Stimulated activated CD8-positive, alpha-beta memory T cell treated with anti-CD3 and anti-CD28 coated beads, Interleukin-7, amount 100 ng/mL, for 4 hours (primary cell): ENCODE measurements around the gene GALNTL6.
"Not testable (repeated sequence)": the region's sequence is repeated elsewhere in the genome, so short reads cannot be mapped to it uniquely, and the experiment has no call there.

Experiments used
- DNase-seq, 2 donors: peaks; one replicate each; pipeline ENCODE4 v3.0.0-alpha.2; 2020; ENCODE audit warnings: low read depth in 2 of 2

The GALNTL6 gene

GRCh38 chr4:172390331-172390730 is 577.1 kb downstream of the GALNTL6 start:
- DNase-seq = no peak

GRCh38 chr4:172392741-172393140 is 579.5 kb downstream of the GALNTL6 start:
- DNase-seq = no peak

- no peak for DNase-seq
Measured at GRCh38 chr4:172393220-172393619, 580.0 kb downstream of the GALNTL6 start.

GRCh38 chr4:172404676-172405075 is 591.5 kb downstream of the GALNTL6 start:
- no peak for DNase-seq

- no peak for DNase-seq
Measured at GRCh38 chr4:172410363-172410762, 597.2 kb downstream of the GALNTL6 start.

GRCh38 chr4:172411149-172411548 is 597.9 kb downstream of the GALNTL6 start:
- no peak for DNase-seq

- no peak for DNase-seq
Measured at GRCh38 chr4:172412851-172413580, 599.8 kb downstream of the GALNTL6 start.

GRCh38 chr4:172428979-172429378 is 615.8 kb downstream of the GALNTL6 start:
- DNase-seq = not testable (repeated sequence)

- no peak for DNase-seq
Measured at GRCh38 chr4:172480471-172480870, 667.3 kb downstream of the GALNTL6 start.

- DNase-seq = no peak
Measured at GRCh38 chr4:172481802-172482508, 668.8 kb downstream of the GALNTL6 start.

GRCh38 chr4:172485007-172485406 is 671.8 kb downstream of the GALNTL6 start:
- DNase-seq = no peak

- DNase-seq = no peak
Measured at GRCh38 chr4:172486531-172486930, 673.3 kb downstream of the GALNTL6 start.

- DNase-seq = no peak
Measured at GRCh38 chr4:172489861-172490260, 676.7 kb downstream of the GALNTL6 start.

- no peak for DNase-seq
Measured at GRCh38 chr4:172495769-172496168, 682.6 kb downstream of the GALNTL6 start.

GRCh38 chr4:172497321-172497720 is 684.1 kb downstream of the GALNTL6 start:
- DNase-seq = no peak

- no peak for DNase-seq
Measured at GRCh38 chr4:172514011-172514410, 700.8 kb downstream of the GALNTL6 start.

- no peak for DNase-seq
Measured at GRCh38 chr4:172514801-172515200, 701.6 kb downstream of the GALNTL6 start.

GRCh38 chr4:172515266-172515879 is 702.2 kb downstream of the GALNTL6 start:
- DNase-seq = no peak

GRCh38 chr4:172517391-172517790 is 704.2 kb downstream of the GALNTL6 start:
- no peak for DNase-seq

- no peak for DNase-seq
Measured at GRCh38 chr4:172521248-172521647, 708.0 kb downstream of the GALNTL6 start.

GRCh38 chr4:172521680-172522079 is 708.5 kb downstream of the GALNTL6 start:
- no peak for DNase-seq

GRCh38 chr4:172543249-172543648 is 730.0 kb downstream of the GALNTL6 start:
- no peak for DNase-seq

- DNase-seq = no peak
Measured at GRCh38 chr4:172546782-172547181, 733.6 kb downstream of the GALNTL6 start.
